GM12801 (cell line): ENCODE results near the gene SLC24A1.

Experiments used
- TF ChIP-seq, protein P1 (sequence below): IDR thresholded peaks from one replicate; pipeline ENCODE4 v1.5.1; 2011; ENCODE audit warnings: control low read depth; ENCODE audit not compliant: insufficient read length; ENCODE audit errors: extremely low read depth

The SLC24A1 gene

DNA sequence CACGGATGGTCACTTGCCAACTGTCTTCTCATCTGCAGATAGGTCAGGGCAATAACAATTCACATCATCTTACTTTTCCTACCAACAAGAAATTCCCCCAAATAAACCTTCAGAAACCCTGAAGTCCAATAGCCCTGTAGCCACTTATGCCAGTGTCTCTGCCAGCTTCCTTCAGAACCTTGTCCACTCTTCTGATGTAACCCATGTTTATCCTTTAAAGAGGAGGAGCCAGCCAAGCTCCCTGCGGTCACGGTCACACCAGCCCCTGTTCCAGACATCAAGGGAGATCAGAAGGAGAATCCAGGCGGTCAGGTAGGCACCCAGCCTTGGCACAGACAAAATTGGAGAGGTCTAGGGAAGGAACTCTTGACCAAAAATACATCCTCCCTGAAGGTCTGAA lies 23.7 kb downstream of the SLC24A1 start:
- TF ChIP-seq, protein P1, sequence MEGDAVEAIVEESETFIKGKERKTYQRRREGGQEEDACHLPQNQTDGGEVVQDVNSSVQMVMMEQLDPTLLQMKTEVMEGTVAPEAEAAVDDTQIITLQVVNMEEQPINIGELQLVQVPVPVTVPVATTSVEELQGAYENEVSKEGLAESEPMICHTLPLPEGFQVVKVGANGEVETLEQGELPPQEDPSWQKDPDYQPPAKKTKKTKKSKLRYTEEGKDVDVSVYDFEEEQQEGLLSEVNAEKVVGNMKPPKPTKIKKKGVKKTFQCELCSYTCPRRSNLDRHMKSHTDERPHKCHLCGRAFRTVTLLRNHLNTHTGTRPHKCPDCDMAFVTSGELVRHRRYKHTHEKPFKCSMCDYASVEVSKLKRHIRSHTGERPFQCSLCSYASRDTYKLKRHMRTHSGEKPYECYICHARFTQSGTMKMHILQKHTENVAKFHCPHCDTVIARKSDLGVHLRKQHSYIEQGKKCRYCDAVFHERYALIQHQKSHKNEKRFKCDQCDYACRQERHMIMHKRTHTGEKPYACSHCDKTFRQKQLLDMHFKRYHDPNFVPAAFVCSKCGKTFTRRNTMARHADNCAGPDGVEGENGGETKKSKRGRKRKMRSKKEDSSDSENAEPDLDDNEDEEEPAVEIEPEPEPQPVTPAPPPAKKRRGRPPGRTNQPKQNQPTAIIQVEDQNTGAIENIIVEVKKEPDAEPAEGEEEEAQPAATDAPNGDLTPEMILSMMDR: no peak

DNA sequence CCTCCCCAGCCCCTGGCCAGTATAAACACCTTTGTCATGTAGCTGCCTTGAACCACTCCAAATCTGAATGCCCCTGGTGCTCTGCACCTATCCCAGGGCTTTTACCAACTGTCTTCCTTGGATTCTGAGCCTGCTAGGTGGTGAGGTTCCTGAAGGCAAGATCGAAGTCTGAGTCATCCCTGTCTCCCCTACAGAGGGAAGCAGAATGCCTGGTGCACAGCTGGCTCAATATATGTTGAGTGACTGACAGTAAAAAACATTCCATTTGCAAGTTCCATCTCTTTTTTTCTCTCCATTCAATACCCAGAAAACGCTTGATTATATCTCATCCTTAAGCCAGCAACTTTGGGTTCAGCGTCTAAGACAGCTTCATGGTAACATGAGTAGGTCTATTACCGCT lies 24.7 kb downstream of the SLC24A1 start:
- TF ChIP-seq, protein P1: no peak

DNA sequence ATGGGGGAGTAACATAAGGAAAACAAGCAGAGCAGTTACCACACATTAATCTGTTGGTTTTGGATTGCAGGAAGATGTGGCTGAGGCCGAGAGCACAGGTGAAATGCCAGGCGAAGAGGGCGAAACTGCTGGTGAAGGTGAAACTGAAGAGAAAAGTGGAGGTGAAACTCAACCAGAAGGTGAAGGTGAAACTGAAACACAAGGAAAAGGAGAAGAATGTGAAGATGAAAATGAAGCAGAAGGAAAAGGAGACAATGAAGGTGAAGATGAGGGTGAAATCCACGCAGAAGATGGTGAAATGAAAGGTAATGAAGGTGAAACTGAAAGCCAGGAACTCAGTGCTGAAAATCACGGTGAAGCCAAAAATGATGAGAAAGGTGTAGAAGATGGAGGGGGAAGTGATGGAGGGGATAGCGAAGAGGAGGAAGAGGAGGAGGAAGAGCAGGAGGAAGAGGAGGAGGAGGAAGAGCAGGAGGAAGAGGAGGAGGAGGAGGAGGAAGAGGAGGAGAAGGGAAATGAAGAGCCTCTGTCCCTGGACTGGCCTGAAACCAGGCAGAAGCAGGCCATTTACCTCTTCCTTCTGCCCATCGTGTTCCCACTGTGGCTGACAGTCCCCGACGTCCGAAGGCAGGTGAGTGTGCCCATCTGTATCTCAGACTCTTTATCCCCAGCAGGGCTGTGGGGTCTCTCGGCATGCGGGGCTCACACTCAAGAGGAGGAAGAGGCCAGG lies 28.7 kb downstream of the SLC24A1 start:
- TF ChIP-seq, protein P1: no peak

DNA sequence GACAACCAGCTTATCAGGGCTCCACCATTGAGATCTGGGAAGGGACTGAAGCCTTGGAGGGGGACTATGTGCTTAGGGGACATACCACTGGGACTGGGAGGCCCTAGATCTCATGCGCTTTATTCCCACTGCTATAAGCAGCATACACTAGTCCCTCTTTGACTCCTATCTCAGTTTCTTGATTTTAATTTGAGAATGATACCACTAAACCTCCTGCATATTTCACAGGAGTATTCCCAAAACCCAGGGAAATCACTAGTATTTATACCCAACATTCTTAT lies 29.2 kb downstream of the SLC24A1 start:
- TF ChIP-seq, protein P1: no peak

DNA sequence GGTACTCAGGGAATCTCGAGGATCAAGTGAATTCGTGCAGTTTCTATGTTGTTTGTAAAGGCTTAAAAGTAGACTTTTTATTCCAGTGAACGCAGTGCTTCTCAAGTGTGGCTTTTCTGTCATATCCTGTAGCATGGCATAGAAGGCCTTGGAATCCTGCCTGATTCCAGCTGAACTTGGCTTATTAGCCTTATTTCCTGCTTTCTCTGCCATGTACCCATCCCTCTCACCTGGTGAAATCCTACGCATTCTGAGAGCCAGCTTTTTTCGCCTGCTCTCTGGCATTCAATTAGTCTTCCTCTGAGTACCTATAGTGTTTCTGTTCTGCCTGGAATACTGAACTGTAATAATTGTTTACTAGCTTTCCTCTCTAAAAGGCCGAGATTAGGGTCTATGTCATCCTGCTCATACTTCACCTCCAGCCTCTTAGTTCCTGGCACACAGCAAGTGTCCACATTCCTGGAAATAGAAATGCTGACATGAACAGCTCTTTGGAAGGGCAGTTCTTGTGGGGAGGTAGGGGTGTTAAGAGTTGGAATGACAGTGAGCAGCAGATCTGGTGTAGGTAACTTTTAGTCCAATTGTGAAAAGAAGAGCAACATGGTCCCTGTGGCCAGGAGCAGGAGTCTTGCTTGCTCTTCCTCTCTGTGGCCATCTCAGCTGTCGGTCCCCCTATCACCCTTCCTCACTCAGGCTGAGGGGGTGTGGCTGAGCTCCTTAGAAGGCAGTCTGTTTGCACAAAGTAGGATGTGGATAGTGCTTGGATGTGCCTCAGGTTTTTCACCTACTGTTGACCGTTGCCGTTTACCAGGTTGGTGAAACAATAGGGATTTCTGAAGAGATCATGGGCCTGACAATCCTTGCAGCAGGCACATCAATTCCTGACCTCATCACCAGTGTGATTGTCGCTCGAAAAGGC lies 30.4 kb downstream of the SLC24A1 start:
- TF ChIP-seq, protein P1: no peak

DNA sequence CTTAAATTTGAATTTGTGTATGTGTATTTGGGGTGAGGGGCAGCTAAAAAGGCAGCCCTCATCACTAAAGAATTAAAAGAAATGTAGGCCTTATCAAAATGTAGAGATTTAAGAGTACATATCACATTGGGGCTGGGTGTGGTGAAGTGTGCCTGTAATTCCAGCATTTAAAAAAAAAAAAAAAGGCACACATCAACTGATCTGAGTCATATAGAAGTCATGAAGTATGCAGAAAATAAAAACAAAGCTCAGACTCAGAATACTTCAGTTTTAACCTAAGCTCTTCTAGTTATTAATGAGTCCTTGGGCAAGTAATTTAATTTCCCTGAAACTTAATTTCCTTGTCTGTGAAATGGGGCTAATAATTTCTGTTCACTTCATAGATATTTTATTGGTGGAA lies 31.6 kb downstream of the SLC24A1 start:
- TF ChIP-seq, protein P1: no peak

DNA sequence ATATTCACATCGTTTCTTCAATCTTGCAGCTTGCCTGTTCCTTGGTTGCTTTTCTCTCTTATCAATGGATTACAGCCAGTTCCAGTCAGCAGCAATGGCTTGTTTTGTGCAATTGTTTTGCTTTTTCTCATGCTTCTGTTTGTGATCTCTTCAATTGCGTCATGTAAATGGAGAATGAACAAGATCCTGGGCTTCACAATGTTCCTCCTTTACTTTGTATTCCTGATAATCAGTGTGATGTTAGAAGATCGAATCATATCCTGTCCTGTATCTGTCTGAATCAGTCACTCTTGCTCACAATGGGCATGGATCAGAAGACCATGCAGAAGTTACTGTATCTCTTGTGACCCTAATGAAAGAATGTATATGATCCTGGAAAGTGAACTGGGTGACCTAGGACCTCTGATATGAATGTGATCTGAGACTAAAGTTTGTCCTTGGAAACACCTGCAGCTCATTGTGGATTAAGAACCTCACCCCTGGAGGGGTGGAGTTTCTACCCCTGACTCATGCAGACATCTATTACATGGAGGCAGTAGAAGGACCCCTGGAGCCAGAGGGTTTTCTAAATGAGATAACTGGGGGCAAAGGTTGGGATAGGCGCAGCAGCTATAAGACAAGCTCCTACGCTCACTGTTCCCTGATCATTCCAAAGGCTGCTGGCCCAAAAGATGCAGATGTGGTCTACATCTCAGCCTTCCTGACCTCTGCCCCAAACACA lies 32.2 kb downstream of the SLC24A1 start:
- TF ChIP-seq, protein P1: no peak
